ENCODE data around the gene CNRIP1.

Gene CNRIP1

GRCh38 chr2:68319398-68320117, at the start of gene CNRIP1:
Gene CNRIP1 (minus strand): TSS chr2:68319949. CDS start chr2:68319400, 549 bp downstream.
- TF ChIP-seq CTCF (IDR thresholded peaks at IDR 0.05; ENCODE audit: low read depth, low read length) (no peak), MYC (IDR thresholded peaks at IDR 0.05; ENCODE audit: low read depth, low read length) (no peak), MAX (IDR thresholded peaks at IDR 0.05; ENCODE audit: low read depth, low read length) (no peak), POLR2A (IDR thresholded peaks at IDR 0.05; ENCODE audit: extremely low read depth, insufficient read length) (no peak)
- H3K4me3 ChIP-seq (ENCODE audit: low read depth, low read length) = peak within 1 kb of the TSS; percentile 42
- DNase-seq (ENCODE audit: low read depth) = peak; percentile 72

GRCh38 chr2:68369337-68369734, 49.6 kb upstream of the CNRIP1 start:
- no peak for DNase-seq (ENCODE audit: low read depth)
- H3K4me3 ChIP-seq (ENCODE audit: low read depth, low read length) = peak overlapping the region; percentile 98
- TF ChIP-seq CTCF (IDR thresholded peaks at IDR 0.05; ENCODE audit: low read depth, low read length) = no peak
- TF ChIP-seq MAX (IDR thresholded peaks at IDR 0.05; ENCODE audit: low read depth, low read length) = no peak
- no peak for TF ChIP-seq POLR2A (IDR thresholded peaks at IDR 0.05; ENCODE audit: extremely low read depth, insufficient read length)
- no peak for TF ChIP-seq MYC (IDR thresholded peaks at IDR 0.05; ENCODE audit: low read depth, low read length)

- DNase-seq (ENCODE audit: low read depth) = peak; percentile 52
- TF ChIP-seq POLR2A (IDR thresholded peaks at IDR 0.05; ENCODE audit: extremely low read depth, insufficient read length) (no peak), MAX (IDR thresholded peaks at IDR 0.05; ENCODE audit: low read depth, low read length) (no peak)
- H3K4me3 ChIP-seq (ENCODE audit: low read depth, low read length) = peak overlapping the region; percentile 98
These were observed 49.0 kb upstream of the CNRIP1 start for GRCh38 chr2:68368654-68369336.

- no peak for TF ChIP-seq POLR2A (IDR thresholded peaks at IDR 0.05; ENCODE audit: extremely low read depth, insufficient read length)
- H3K4me3 ChIP-seq (ENCODE audit: low read depth, low read length) = peak overlapping the region; percentile 98
- DNase-seq (ENCODE audit: low read depth) = peak; percentile 91
These were observed 48.4 kb upstream of the CNRIP1 start for GRCh38 chr2:68367953-68368653.

- DNase-seq (ENCODE audit: low read depth) = peak; percentile 75
- peak overlapping the region; percentile 98 for H3K4me3 ChIP-seq (ENCODE audit: low read depth, low read length)
- TF ChIP-seq CTCF (IDR thresholded peaks at IDR 0.05; ENCODE audit: low read depth, low read length) = no peak
- peak; percentile 59 for TF ChIP-seq MYC (IDR thresholded peaks at IDR 0.05; ENCODE audit: low read depth, low read length)
- peak; percentile 91 for TF ChIP-seq MAX (IDR thresholded peaks at IDR 0.05; ENCODE audit: low read depth, low read length)
- TF ChIP-seq POLR2A (IDR thresholded peaks at IDR 0.05; ENCODE audit: extremely low read depth, insufficient read length) = no peak
These were observed 46.4 kb upstream of the CNRIP1 start for GRCh38 chr2:68366083-68366560.

- H3K4me3 ChIP-seq (ENCODE audit: low read depth, low read length) = peak within 1 kb of the TSS; percentile 98
- DNase-seq (ENCODE audit: low read depth) = peak; percentile 98
- TF ChIP-seq POLR2A (IDR thresholded peaks at IDR 0.05; ENCODE audit: extremely low read depth, insufficient read length) (peak; percentile 91), MAX (IDR thresholded peaks at IDR 0.05; ENCODE audit: low read depth, low read length) (peak; percentile 74; the same call in 1 of the 2 replicates), CTCF (IDR thresholded peaks at IDR 0.05; ENCODE audit: low read depth, low read length) (no peak), MYC (IDR thresholded peaks at IDR 0.05; ENCODE audit: low read depth, low read length) (peak; percentile 30; the same call in 1 of the 2 replicates)
These were observed 45.3 kb upstream of the CNRIP1 start, which contains the start of gene PLEK for GRCh38 chr2:68365087-68365486. Gene PLEK (plus strand): TSS chr2:68365282. CDS start chr2:68365352, 70 bp downstream.

All from NB4 (cell line).